ENCODE data around the gene FASN. TPM values are rescaled to one million over a fixed set of nuclear protein-coding genes. Genes with fewer than 3 reads are reported as not detected.

FASN gene
- total and polyA plus RNA-seq, 2 of the 13 experiments (the other 11 are each of a cell fraction or from before 2014, with no cell fraction given), result 51.7 to 101 TPM

- TF ChIP-seq, protein P1, sequence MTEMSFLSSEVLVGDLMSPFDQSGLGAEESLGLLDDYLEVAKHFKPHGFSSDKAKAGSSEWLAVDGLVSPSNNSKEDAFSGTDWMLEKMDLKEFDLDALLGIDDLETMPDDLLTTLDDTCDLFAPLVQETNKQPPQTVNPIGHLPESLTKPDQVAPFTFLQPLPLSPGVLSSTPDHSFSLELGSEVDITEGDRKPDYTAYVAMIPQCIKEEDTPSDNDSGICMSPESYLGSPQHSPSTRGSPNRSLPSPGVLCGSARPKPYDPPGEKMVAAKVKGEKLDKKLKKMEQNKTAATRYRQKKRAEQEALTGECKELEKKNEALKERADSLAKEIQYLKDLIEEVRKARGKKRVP (CRISPR knock-in tag; IDR thresholded peaks at IDR 0.05), result peak in 1 of 2 experiments; percentile 54; a peak in 1 of 4 replicates
- TF ChIP-seq HNRNPL (IDR thresholded peaks at IDR 0.05; ENCODE audit: low read depth, low read length) (peak; percentile 83; the same call in 1 of the 2 replicates), TOPORS (CRISPR knock-in tag; IDR thresholded peaks at IDR 0.05) (no peak), SRY (CRISPR knock-in tag; IDR thresholded peaks at IDR 0.05) (no peak), FOXA3 (CRISPR knock-in tag; IDR thresholded peaks at IDR 0.05) (no peak), NCOA5 (CRISPR knock-in tag; IDR thresholded peaks at IDR 0.05) (no peak), ZNF33B (CRISPR knock-in tag; IDR thresholded peaks at IDR 0.05) (no peak), ZNF274 (CRISPR knock-in tag; IDR thresholded peaks at IDR 0.05) (0 out of 2 replicates have a peak, but pooled peaks have one; percentile 23), ZNF598 (CRISPR knock-in tag; IDR thresholded peaks at IDR 0.05; ENCODE audit: borderline replicate concordance) (no peak), ZNF383 (CRISPR knock-in tag; IDR thresholded peaks at IDR 0.05; ENCODE audit: borderline replicate concordance) (no peak), FOXK1 (CRISPR knock-in tag; IDR thresholded peaks at IDR 0.05; ENCODE audit: borderline replicate concordance, low read depth) (no peak), PPARG (CRISPR knock-in tag; conservative IDR thresholded peaks at IDR 0.05) (no peak), MLLT10 (CRISPR knock-in tag; IDR thresholded peaks at IDR 0.05) (no peak), MAF1 (CRISPR knock-in tag; IDR thresholded peaks at IDR 0.05; ENCODE audit: borderline replicate concordance) (no peak), PRMT3 (CRISPR knock-in tag; IDR thresholded peaks at IDR 0.05; ENCODE audit: borderline replicate concordance, low read depth) (peak; percentile 78; the same call in 1 of the 2 replicates), ZNF546 (CRISPR knock-in tag; conservative IDR thresholded peaks at IDR 0.05) (no peak), GATAD1 (CRISPR knock-in tag; IDR thresholded peaks at IDR 0.05) (no peak), ASH2L (IDR thresholded peaks at IDR 0.05; ENCODE audit: insufficient read length, low read depth, low read length) (no peak), ELF1 (CRISPR knock-in tag; IDR thresholded peaks at IDR 0.05) (no peak)
- TF ChIP-seq, protein P2, sequence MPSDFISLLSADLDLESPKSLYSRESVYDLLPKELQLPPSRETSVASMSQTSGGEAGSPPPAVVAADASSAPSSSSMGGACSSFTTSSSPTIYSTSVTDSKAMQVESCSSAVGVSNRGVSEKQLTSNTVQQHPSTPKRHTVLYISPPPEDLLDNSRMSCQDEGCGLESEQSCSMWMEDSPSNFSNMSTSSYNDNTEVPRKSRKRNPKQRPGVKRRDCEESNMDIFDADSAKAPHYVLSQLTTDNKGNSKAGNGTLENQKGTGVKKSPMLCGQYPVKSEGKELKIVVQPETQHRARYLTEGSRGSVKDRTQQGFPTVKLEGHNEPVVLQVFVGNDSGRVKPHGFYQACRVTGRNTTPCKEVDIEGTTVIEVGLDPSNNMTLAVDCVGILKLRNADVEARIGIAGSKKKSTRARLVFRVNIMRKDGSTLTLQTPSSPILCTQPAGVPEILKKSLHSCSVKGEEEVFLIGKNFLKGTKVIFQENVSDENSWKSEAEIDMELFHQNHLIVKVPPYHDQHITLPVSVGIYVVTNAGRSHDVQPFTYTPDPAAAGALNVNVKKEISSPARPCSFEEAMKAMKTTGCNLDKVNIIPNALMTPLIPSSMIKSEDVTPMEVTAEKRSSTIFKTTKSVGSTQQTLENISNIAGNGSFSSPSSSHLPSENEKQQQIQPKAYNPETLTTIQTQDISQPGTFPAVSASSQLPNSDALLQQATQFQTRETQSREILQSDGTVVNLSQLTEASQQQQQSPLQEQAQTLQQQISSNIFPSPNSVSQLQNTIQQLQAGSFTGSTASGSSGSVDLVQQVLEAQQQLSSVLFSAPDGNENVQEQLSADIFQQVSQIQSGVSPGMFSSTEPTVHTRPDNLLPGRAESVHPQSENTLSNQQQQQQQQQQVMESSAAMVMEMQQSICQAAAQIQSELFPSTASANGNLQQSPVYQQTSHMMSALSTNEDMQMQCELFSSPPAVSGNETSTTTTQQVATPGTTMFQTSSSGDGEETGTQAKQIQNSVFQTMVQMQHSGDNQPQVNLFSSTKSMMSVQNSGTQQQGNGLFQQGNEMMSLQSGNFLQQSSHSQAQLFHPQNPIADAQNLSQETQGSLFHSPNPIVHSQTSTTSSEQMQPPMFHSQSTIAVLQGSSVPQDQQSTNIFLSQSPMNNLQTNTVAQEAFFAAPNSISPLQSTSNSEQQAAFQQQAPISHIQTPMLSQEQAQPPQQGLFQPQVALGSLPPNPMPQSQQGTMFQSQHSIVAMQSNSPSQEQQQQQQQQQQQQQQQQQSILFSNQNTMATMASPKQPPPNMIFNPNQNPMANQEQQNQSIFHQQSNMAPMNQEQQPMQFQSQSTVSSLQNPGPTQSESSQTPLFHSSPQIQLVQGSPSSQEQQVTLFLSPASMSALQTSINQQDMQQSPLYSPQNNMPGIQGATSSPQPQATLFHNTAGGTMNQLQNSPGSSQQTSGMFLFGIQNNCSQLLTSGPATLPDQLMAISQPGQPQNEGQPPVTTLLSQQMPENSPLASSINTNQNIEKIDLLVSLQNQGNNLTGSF (CRISPR knock-in tag; IDR thresholded peaks at IDR 0.05), result no peak
- TF ChIP-seq, protein P3, sequence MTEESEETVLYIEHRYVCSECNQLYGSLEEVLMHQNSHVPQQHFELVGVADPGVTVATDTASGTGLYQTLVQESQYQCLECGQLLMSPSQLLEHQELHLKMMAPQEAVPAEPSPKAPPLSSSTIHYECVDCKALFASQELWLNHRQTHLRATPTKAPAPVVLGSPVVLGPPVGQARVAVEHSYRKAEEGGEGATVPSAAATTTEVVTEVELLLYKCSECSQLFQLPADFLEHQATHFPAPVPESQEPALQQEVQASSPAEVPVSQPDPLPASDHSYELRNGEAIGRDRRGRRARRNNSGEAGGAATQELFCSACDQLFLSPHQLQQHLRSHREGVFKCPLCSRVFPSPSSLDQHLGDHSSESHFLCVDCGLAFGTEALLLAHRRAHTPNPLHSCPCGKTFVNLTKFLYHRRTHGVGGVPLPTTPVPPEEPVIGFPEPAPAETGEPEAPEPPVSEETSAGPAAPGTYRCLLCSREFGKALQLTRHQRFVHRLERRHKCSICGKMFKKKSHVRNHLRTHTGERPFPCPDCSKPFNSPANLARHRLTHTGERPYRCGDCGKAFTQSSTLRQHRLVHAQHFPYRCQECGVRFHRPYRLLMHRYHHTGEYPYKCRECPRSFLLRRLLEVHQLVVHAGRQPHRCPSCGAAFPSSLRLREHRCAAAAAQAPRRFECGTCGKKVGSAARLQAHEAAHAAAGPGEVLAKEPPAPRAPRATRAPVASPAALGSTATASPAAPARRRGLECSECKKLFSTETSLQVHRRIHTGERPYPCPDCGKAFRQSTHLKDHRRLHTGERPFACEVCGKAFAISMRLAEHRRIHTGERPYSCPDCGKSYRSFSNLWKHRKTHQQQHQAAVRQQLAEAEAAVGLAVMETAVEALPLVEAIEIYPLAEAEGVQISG (CRISPR knock-in tag; IDR thresholded peaks at IDR 0.05), result peak; percentile 36
Observed at GRCh38 chr17:82097184-82097918, 685 bp downstream of the FASN start (continued).

All from HepG2 (cell line).